OCI-LY7 (cell line): ENCODE measurements around the gene ZNF574.

ENCODE experiments used
- EZH2phosphoT487 ChIP-seq: fragments of 200-600 bp; sonication (generic); IDR thresholded peaks from 2 replicates; pipeline ENCODE4 v1.6.1; 2018; ENCODE audit warnings: low read depth, borderline replicate concordance, mild to moderate bottlenecking, mixed run types, antibody characterized with exemption, low read length, moderate library complexity, mixed read lengths
- TF ChIP-seq, protein P1 (sequence below): fragments of 200-600 bp; sonication (generic); conservative IDR thresholded peaks from 2 replicates; pipeline ENCODE4 v1.5.1; 2014; ENCODE audit warnings: mild to moderate bottlenecking, antibody characterized with exemption, low read length, moderate library complexity, mixed read lengths

DNA sequence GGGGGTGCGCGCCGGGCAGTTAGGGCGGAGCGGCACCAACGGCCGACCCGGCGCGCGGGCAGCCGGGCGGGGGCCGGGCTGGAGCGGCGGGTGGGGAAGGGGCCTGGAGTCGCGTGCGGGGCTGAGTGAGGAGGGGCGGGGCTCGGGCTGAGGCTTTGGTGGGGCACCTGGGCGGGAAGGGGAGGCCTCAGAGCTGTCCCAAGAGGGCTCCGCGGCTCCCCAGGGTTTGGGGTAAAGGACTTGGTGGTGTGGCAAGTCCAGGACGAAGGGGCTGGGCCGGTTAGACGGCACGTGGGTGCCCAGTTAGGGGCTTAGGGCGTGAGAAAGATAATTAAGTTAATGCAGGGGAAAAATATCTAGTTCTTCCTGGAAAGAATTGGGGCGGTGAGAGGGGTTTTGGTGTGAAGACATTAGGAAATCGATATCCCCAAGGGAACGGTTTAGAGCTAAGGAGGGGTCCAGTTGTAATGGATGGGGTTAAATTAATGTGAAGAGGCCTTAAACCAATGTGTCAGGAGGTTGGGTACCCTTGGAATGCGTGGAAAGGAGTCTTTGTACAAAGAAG lies 496 bp downstream of the ZNF574 start:
- TF ChIP-seq, protein P1, sequence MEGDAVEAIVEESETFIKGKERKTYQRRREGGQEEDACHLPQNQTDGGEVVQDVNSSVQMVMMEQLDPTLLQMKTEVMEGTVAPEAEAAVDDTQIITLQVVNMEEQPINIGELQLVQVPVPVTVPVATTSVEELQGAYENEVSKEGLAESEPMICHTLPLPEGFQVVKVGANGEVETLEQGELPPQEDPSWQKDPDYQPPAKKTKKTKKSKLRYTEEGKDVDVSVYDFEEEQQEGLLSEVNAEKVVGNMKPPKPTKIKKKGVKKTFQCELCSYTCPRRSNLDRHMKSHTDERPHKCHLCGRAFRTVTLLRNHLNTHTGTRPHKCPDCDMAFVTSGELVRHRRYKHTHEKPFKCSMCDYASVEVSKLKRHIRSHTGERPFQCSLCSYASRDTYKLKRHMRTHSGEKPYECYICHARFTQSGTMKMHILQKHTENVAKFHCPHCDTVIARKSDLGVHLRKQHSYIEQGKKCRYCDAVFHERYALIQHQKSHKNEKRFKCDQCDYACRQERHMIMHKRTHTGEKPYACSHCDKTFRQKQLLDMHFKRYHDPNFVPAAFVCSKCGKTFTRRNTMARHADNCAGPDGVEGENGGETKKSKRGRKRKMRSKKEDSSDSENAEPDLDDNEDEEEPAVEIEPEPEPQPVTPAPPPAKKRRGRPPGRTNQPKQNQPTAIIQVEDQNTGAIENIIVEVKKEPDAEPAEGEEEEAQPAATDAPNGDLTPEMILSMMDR, result no peak
- TF ChIP-seq EZH2phosphoT487, result no peak
